K562 (cell line): ENCODE measurements around the gene ITPR2. TPM values are rescaled to one million over a fixed set of nuclear protein-coding genes. Genes with fewer than 3 reads are reported as not detected.

ENCODE experiments used
- BDP1 ChIP-seq: IDR thresholded peaks from 3 replicates; pipeline ENCODE4 v1.6.1; 2011; ENCODE audit not compliant: insufficient read length, insufficient read depth
- DDX20 ChIP-seq: fragments of 450-650 bp; IDR thresholded peaks from 2 replicates; pipeline ENCODE4 v1.6.1; 2016; ENCODE audit warnings: missing genetic modification characterization, low read depth, mild to moderate bottlenecking, missing compliant biosample characterization, moderate library complexity
- FOS ChIP-seq: IDR thresholded peaks from 3 replicates; pipeline ENCODE4 v1.6.1; 2011; ENCODE audit not compliant: insufficient read length; ENCODE audit errors: extremely low read depth
- GTF2E2 ChIP-seq: fragments of 200-800 bp; sonication (Bioruptor generic); IDR thresholded peaks from 2 replicates; pipeline ENCODE4 v1.6.1; 2016; ENCODE audit warnings: missing genetic modification characterization, missing compliant biosample characterization
- KDM5B ChIP-seq: fragments of 200-600 bp; sonication (generic); IDR thresholded peaks from 2 replicates; pipeline ENCODE4 v1.6.1; 2012; ENCODE audit warnings: low read depth, mild to moderate bottlenecking, moderate library complexity, low read length, control low read depth, inconsistent platforms; ENCODE audit not compliant: insufficient replicate concordance
- MYBL2 ChIP-seq, 2 experiments: fragments of 450-650 bp in 1 of 2; sonication (generic) in 1 of 2; formaldehyde crosslinking in 1 of 2; IDR thresholded peaks; 2 replicates each; pipeline versions ENCODE4 v1.6.1 to v1.8.1; 2017 to 2022; ENCODE audit warnings: borderline replicate concordance in 1 of 2, inconsistent platforms in 1 of 2, low read depth in 1 of 2, mild to moderate bottlenecking in 1 of 2, missing genetic modification reagents in 1 of 2, moderate library complexity in 1 of 2
- NCOA2 ChIP-seq, 2 experiments: fragments of 450-650 bp; IDR thresholded peaks; 2 replicates each; pipeline ENCODE4 v1.6.1; 2018; ENCODE audit warnings: mild to moderate bottlenecking in 2 of 2, moderate library complexity in 1 of 2; ENCODE audit not compliant: partially characterized antibody in 2 of 2
- NELFE ChIP-seq: IDR thresholded peaks from 2 replicates; pipeline ENCODE4 v1.6.1; 2011; ENCODE audit warnings: mild to moderate bottlenecking; ENCODE audit not compliant: insufficient read depth, insufficient read length
- POLR3G ChIP-seq: IDR thresholded peaks from 2 replicates; pipeline ENCODE4 v1.6.1; 2011; ENCODE audit not compliant: insufficient read length, insufficient replicate concordance; ENCODE audit errors: extremely low read depth
- SIN3B ChIP-seq: fragments of 450-650 bp; IDR thresholded peaks from 2 replicates; pipeline ENCODE4 v1.6.1; 2017; ENCODE audit warnings: low read depth, mild to moderate bottlenecking, moderate library complexity
- SMARCE1 ChIP-seq: fragments of 450-650 bp; IDR thresholded peaks from 2 replicates; pipeline ENCODE4 v1.7.1; 2016; ENCODE audit warnings: mild to moderate bottlenecking
- SP2 ChIP-seq: IDR thresholded peaks from 2 replicates; pipeline ENCODE4 v1.6.1; 2011; ENCODE audit warnings: mild to moderate bottlenecking, low read depth, low read length, moderate library complexity; ENCODE audit not compliant: poor library complexity, severe bottlenecking; ENCODE audit errors: extremely low read depth
- SRF ChIP-seq, 2 experiments: fragments of 250-450, 450-650 bp in 1 of 2; sonication (Bioruptor Pico) in 1 of 2; sonication (generic) in 1 of 2; formaldehyde crosslinking; IDR thresholded peaks; 2 replicates each; pipeline versions ENCODE4 v1.5.0 to v1.5.1; 2020 to 2022; ENCODE audit warnings: mild to moderate bottlenecking in 1 of 2, missing genetic modification reagents in 1 of 2
- polyA plus RNA-seq, 8 experiments: library from polyadenylated mRNA; depleted of rRNA in 4 of 8; stranded (reverse) in 5 of 8; unstranded in 3 of 8; fragments of >200 nt; fragmentation: Nextera tagmentation in 2 of 8; fragmentation: Illumina TruSeq in 1 of 8; extraction: Ambion mirVana in 2 of 8; extraction: Trizol in 1 of 8; gene quantifications; 2 replicates each; pipeline versions ENCODE4 v1.2.1 to v1.2.3, GENCODE V29; 2011 to 2014; ENCODE audit warnings: inconsistent platforms in 1 of 8, missing spikeins in 1 of 8
- total RNA-seq, 7 experiments: library from RNA; depleted of rRNA in 6 of 7; stranded (reverse); fragments of >200 nt in 6 of 7; fragmentation: Illumina TruSeq in 2 of 7; extraction: Trizol in 2 of 7; gene quantifications; 2 replicates each; pipeline versions ENCODE4 v1.2.1 to v1.2.3, GENCODE V29; 2011 to 2021; ENCODE audit warnings: low replicate concordance in 1 of 7
- TF ChIP-seq, protein P1 (sequence below): fragments of 250-450 bp; sonication (Bioruptor Pico); IDR thresholded peaks from 2 replicates; pipeline ENCODE4 v1.5.0; 2021; ENCODE audit warnings: mild to moderate bottlenecking, moderate library complexity
- TF ChIP-seq, protein P2 (sequence below): fragments of 450-650 bp; conservative IDR thresholded peaks from 2 replicates; pipeline ENCODE4 v1.6.1; 2016; ENCODE audit warnings: missing genetic modification characterization, low read depth, mild to moderate bottlenecking, missing compliant biosample characterization, moderate library complexity
- TF ChIP-seq, protein P3 (sequence below): fragments of 450-650 bp; IDR thresholded peaks from 2 replicates; pipeline ENCODE4 v1.6.1; 2016; ENCODE audit warnings: low read depth, mild to moderate bottlenecking, moderate library complexity
- TF ChIP-seq, protein P4 (sequence below): fragments of 450-650 bp; IDR thresholded peaks from 2 replicates; pipeline ENCODE4 v1.6.1; 2018; ENCODE audit warnings: mild to moderate bottlenecking, low read depth; ENCODE audit not compliant: partially characterized antibody
- TF ChIP-seq, protein P5 (sequence below): fragments of 250-450 bp; sonication (Bioruptor Pico); IDR thresholded peaks from 2 replicates; pipeline ENCODE4 v1.5.0; 2020; ENCODE audit warnings: mild to moderate bottlenecking

Gene ITPR2
- total and polyA plus RNA-seq, 9 of the 15 experiments (the other 6 are each of a cell fraction or from before 2014, with no cell fraction given), result 0.21 to 3.3 (median 0.95) TPM

DNA sequence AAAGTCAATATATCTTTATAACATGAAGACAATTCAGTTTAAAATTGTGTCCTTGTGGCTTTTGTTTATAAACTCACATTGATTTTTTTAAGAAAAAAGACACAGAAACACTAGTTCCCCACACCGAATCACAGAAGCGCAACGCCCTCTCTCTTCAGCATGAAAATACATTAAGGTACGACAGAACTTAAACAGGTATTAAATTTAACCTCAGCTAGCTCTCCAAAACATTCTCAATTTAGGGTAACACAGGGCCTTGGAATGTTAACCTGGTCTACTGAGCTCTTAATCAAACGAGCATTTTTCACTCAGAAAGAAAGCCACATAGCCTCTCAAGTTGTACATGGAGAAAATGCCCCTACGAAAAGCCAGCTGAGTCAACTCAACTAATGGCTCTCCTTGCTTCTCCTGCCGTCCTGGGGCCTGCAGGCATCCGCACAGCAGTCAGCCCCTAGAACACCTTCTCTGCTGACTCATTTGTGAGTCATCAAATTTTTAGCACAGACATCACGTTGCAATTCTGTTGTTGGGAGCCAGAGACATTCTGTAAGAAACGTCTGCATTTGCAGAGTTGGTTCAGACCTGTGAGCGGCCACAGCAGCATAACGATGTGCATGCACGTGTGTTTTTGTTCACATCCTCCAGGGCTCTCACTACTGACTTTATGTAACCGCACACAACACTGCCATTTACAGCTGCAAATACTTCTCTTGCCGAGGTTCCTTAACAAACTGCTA, 141.6 kb downstream of the ITPR2 start (continued):
- TF ChIP-seq, protein P1, sequence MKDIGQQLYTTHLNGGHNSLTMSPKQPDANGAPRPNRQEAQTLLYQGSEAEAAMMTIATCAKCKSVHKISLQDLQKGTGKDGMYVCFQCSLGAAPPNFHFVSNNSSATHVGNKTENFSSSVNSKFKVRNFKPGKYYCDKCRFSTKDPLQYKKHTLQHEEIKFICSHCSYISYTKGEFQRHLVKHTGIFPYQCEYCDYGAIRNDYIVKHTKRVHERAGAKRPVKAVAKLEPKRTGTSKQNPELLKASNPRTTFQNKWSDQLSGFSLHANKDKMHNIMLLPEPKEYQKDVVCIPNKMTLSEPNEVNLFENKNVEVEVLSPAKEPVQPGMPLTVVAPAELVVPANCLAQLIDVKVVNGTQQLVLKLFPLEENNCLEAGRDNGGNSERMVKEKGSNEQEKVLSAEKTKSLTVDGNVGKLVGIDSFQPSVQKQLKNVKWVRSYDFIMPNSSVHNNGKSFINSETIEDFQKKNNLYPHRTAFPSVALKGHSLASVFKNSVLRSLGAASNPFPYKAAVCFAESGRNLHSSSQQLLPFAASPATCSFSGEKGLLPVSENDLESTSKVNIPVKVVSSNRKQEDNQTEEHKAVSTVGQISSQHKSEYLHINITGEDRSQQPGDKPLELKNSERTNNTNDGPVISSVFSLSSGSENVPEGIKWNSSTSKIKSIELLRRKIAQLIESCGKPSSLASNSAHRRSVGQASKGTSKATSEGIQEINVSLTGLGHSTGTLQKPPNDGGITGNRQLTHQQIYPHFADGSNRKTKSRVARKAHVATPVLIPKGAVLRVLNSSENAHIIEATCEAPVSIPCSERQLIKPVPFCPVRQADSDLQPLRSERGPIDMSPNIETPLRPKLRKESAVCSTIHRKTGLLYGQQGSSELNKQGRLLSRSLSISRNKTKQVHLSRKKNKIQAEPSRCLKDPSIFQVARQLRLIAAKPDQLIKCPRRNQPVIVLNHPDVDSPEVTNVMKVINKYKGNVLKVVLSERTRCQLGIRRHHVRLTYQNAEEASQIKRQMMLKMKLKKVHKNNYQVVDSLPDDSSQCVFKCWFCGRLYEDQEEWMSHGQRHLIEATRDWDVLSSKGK, result no peak
- TF ChIP-seq FOS (peak; percentile 75), SMARCE1 (peak; percentile 87), DDX20 (tag) (no peak), POLR3G (no peak), SRF (CRISPR knock-in tag; IDR thresholded peaks at IDR 0.05) (no peak; a peak in 1 of 4 replicates), SIN3B (no peak), BDP1 (no peak), NCOA2 (IDR thresholded peaks at IDR 0.05; ENCODE audit: partially characterized antibody in 2 of 2) (no peak), GTF2E2 (tag) (no peak), NELFE (no peak), SP2 (no peak), KDM5B (no peak), MYBL2 (IDR thresholded peaks at IDR 0.05; ENCODE audit: low read depth) (no peak), MYBL2 (CRISPR knock-in tag; IDR thresholded peaks at IDR 0.05; ENCODE audit: borderline replicate concordance) (no peak)
- TF ChIP-seq, protein P2, sequence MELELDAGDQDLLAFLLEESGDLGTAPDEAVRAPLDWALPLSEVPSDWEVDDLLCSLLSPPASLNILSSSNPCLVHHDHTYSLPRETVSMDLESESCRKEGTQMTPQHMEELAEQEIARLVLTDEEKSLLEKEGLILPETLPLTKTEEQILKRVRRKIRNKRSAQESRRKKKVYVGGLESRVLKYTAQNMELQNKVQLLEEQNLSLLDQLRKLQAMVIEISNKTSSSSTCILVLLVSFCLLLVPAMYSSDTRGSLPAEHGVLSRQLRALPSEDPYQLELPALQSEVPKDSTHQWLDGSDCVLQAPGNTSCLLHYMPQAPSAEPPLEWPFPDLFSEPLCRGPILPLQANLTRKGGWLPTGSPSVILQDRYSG, result peak; percentile 51; the same call in 1 of the 2 replicates
- TF ChIP-seq, protein P3, sequence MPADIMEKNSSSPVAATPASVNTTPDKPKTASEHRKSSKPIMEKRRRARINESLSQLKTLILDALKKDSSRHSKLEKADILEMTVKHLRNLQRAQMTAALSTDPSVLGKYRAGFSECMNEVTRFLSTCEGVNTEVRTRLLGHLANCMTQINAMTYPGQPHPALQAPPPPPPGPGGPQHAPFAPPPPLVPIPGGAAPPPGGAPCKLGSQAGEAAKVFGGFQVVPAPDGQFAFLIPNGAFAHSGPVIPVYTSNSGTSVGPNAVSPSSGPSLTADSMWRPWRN, result no peak
- TF ChIP-seq, protein P4, sequence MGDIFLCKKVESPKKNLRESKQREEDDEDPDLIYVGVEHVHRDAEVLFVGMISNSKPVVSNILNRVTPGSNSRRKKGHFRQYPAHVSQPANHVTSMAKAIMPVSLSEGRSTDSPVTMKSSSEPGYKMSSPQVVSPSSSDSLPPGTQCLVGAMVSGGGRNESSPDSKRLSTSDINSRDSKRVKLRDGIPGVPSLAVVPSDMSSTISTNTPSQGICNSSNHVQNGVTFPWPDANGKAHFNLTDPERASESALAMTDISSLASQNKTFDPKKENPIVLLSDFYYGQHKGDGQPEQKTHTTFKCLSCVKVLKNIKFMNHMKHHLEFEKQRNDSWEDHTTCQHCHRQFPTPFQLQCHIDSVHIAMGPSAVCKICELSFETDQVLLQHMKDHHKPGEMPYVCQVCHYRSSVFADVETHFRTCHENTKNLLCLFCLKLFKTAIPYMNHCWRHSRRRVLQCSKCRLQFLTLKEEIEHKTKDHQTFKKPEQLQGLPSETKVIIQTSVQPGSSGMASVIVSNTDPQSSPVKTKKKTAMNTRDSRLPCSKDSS, result no peak
- TF ChIP-seq, protein P5, sequence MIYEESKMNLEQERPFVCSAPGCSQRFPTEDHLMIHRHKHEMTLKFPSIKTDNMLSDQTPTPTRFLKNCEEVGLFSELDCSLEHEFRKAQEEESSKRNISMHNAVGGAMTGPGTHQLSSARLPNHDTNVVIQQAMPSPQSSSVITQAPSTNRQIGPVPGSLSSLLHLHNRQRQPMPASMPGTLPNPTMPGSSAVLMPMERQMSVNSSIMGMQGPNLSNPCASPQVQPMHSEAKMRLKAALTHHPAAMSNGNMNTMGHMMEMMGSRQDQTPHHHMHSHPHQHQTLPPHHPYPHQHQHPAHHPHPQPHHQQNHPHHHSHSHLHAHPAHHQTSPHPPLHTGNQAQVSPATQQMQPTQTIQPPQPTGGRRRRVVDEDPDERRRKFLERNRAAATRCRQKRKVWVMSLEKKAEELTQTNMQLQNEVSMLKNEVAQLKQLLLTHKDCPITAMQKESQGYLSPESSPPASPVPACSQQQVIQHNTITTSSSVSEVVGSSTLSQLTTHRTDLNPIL (CRISPR knock-in tag), result no peak
